K562 (cell line): Measurements from ENCODE around the gene PARD3B. TPM values are rescaled to one million over a fixed set of nuclear protein-coding genes. Genes with fewer than 3 reads are reported as not detected.

ENCODE experiments used
- ATAC-seq: fragments of 200-7000 bp; cut with Tn5 transposase; 3 replicates; pipeline ENCODE4 v1.9.1; 2020; ENCODE audit warnings: moderate library complexity
- BruUV-seq: library from RNA; stranded (reverse); fragments of 400-500 nt; replicated peaks from 2 replicates; lab custom pipeline; 2021; lab: Mats Ljungman, UMichigan
- CTCF ChIA-PET: fragments of 300-600 bp; formaldehyde crosslinking; extraction: SDS; loops from one replicate; lab custom pipeline; 2021; ENCODE audit warnings: low intra/inter-chr PET ratio; lab: Yijun Ruan, JAX
- POLR2A ChIA-PET: fragments of 300-600, 350-650 bp; sonication (Branson Sonifier 250); formaldehyde crosslinking; extraction: SDS; loops from one replicate; lab custom pipeline; 2021; ENCODE audit warnings: antibody characterized with exemption, inconsistent platforms; lab: Yijun Ruan, JAX
- DNase-seq, 4 experiments: peaks; one replicate each; pipeline versions ENCODE4 v3.0.0 to v3.0.0-alpha.2; 2011 to 2018; ENCODE audit warnings: low spot score in 3 of 4, mixed read lengths in 3 of 4; ENCODE audit errors: extremely low read depth in 1 of 4
- FAIRE-seq: peaks from 2 replicates; lab custom pipeline; 2011; peaks lifted over from hg19 to GRCh38; lab: Jason Lieb, UNC
- H2AFZ ChIP-seq: 2 replicates; pipeline ENCODE4 v1.6.0; 2011; ENCODE audit warnings: low read depth, low read length, control low read depth, inconsistent platforms
- H3K27ac ChIP-seq: fragments of 200-600 bp; 3 replicates; pipeline ENCODE4 v1.8.0; 2011; ENCODE audit warnings: low read depth, mild to moderate bottlenecking, control low read depth, inconsistent platforms, low read length, moderate library complexity, mixed read lengths; ENCODE audit errors: extremely low read depth
- H3K27me3 ChIP-seq, 2 experiments: fragments of 300-600 bp in 1 of 2; 2 replicates in 1 of 2; 3 replicates in 1 of 2; pipeline versions ENCODE4 v1.6.0 to v1.8.0; 2011; ENCODE audit warnings: inconsistent platforms in 2 of 2, low read length in 2 of 2, mild to moderate bottlenecking in 1 of 2, mixed read lengths in 1 of 2, moderate library complexity in 1 of 2; ENCODE audit not compliant: control insufficient read depth in 2 of 2, insufficient read depth in 2 of 2
- H3K36me3 ChIP-seq: fragments of 300-600 bp; 3 replicates; pipeline ENCODE4 v1.8.0; 2011; ENCODE audit warnings: mild to moderate bottlenecking, low read length, inconsistent platforms; ENCODE audit not compliant: control insufficient read depth, insufficient read depth
- H3K4me1 ChIP-seq, 2 experiments: fragments of 200-600 bp in 1 of 2; replicated peaks in 1 of 2; 2 replicates in 1 of 2; 3 replicates in 1 of 2; pipeline versions ENCODE4 v1.5.1 to v1.8.0; 2011; ENCODE audit warnings: inconsistent platforms in 2 of 2, low read length in 2 of 2, mild to moderate bottlenecking in 1 of 2, mixed read lengths in 1 of 2, moderate library complexity in 1 of 2; ENCODE audit not compliant: control insufficient read depth in 2 of 2, insufficient read depth in 2 of 2
- H3K4me2 ChIP-seq: 2 replicates; pipeline ENCODE4 v1.6.1; 2011; ENCODE audit warnings: low read length, control low read depth, inconsistent platforms, mixed read lengths; ENCODE audit not compliant: insufficient read depth
- H3K4me3 ChIP-seq: fragments of 200-600 bp; sonication (generic), shearing (Covaris generic); 2 replicates; pipeline ENCODE4 v1.5.1; 2016; ENCODE audit warnings: control low read depth, inconsistent platforms
- H3K79me2 ChIP-seq: fragments of 200-600 bp; 3 replicates; pipeline ENCODE4 v1.8.0; 2011; ENCODE audit warnings: low read length, inconsistent platforms; ENCODE audit not compliant: control insufficient read depth, insufficient read depth
- H3K9ac ChIP-seq, 2 experiments: 2 replicates each; pipeline versions ENCODE4 v1.6.0 to v1.6.1; 2011; ENCODE audit warnings: low read depth in 2 of 2, low read length in 2 of 2, control low read depth in 1 of 2, inconsistent platforms in 1 of 2, mild to moderate bottlenecking in 1 of 2, mixed read lengths in 1 of 2; ENCODE audit not compliant: insufficient read depth in 1 of 2
- H3K9me1 ChIP-seq: one replicate; pipeline ENCODE4 v1.6.0; 2011; ENCODE audit warnings: inconsistent platforms, mild to moderate bottlenecking, low read length, moderate library complexity; ENCODE audit not compliant: control insufficient read depth, insufficient read depth
- H3K9me3 ChIP-seq: replicated peaks from 2 replicates; pipeline ENCODE4 v1.5.1; 2011; ENCODE audit warnings: low read depth, low read length, inconsistent platforms; ENCODE audit not compliant: control insufficient read depth, insufficient read depth
- H4K20me1 ChIP-seq: replicated peaks from 2 replicates; pipeline ENCODE4 v1.6.1; 2011; ENCODE audit warnings: low read length, inconsistent platforms, mixed read lengths; ENCODE audit not compliant: control insufficient read depth, insufficient read depth
- CBFB ChIP-seq: sonication (generic); formaldehyde crosslinking; IDR thresholded peaks from 2 replicates; pipeline ENCODE4 v1.4.0; 2020; ENCODE audit warnings: mild to moderate bottlenecking, missing genetic modification reagents
- PPARD ChIP-seq: fragments of 250-450 bp; sonication (Bioruptor Pico); IDR thresholded peaks from 2 replicates; pipeline ENCODE4 v1.8.0; 2022; ENCODE audit warnings: inconsistent platforms, mild to moderate bottlenecking, moderate library complexity
- ZBTB11 ChIP-seq, 3 experiments: fragments of 200-800 bp in 1 of 3; fragments of 250-450 bp in 1 of 3; fragments of 450-650 bp in 1 of 3; sonication (Bioruptor Pico) in 1 of 3; sonication (Bioruptor generic) in 1 of 3; formaldehyde crosslinking in 1 of 3; IDR thresholded peaks; 2 replicates each; pipeline versions ENCODE4 v1.6.1 to v1.8.0; 2016 to 2022; ENCODE audit warnings: mild to moderate bottlenecking in 2 of 3, missing genetic modification characterization in 2 of 3, missing compliant biosample characterization in 1 of 3, moderate library complexity in 1 of 3
- ZFP36 ChIP-seq: fragments of 150-350 bp; IDR thresholded peaks from 2 replicates; pipeline ENCODE4 v1.6.1; 2018; ENCODE audit warnings: low read length, low read depth; ENCODE audit not compliant: partially characterized antibody
- ZNF24 ChIP-seq: fragments of 450-650 bp; IDR thresholded peaks from 2 replicates; pipeline ENCODE4 v1.6.1; 2016
- WGBS: fragments of 100-300 bp; shearing (Covaris generic); methylation state at CpG from one replicate; pipeline ENCODE4 v1.1.6; 2016; ENCODE audit warnings: low coverage, mixed read lengths; ENCODE audit not compliant: insufficient coverage; ENCODE audit errors: missing lambda C conversion rate; 5-methylcytosine and 5-hydroxymethylcytosine counted together
- in situ Hi-C: fragments of 300-500 bp; cut with MboI; formaldehyde crosslinking; loops from 4 replicates; pipeline ENCODE4 v1.15.0; 2018; ENCODE audit warnings: inconsistent platforms, mixed read lengths
- intact Hi-C: fragments of 100-400 bp; cut with micrococcal nuclease; formaldehyde crosslinking; loops from 2 replicates; pipeline ENCODE4 v1.14.2; 2022
- polyA plus RNA-seq, 8 experiments: library from polyadenylated mRNA; depleted of rRNA in 4 of 8; stranded (reverse) in 5 of 8; unstranded in 3 of 8; fragments of >200 nt; fragmentation: Nextera tagmentation in 2 of 8; fragmentation: Illumina TruSeq in 1 of 8; extraction: Ambion mirVana in 2 of 8; extraction: Trizol in 1 of 8; gene quantifications; 2 replicates each; pipeline versions ENCODE4 v1.2.1 to v1.2.3, GENCODE V29; 2011 to 2014; ENCODE audit warnings: inconsistent platforms in 1 of 8, missing spikeins in 1 of 8
- total RNA-seq, 7 experiments: library from RNA; depleted of rRNA in 6 of 7; stranded (reverse); fragments of >200 nt in 6 of 7; fragmentation: Illumina TruSeq in 2 of 7; extraction: Trizol in 2 of 7; gene quantifications; 2 replicates each; pipeline versions ENCODE4 v1.2.1 to v1.2.3, GENCODE V29; 2011 to 2021; ENCODE audit warnings: low replicate concordance in 1 of 7

Gene PARD3B
- total and polyA plus RNA-seq, 9 of the 15 experiments (the other 6 are each of a cell fraction or from before 2014, with no cell fraction given), result 0.15 to 3.0 (median 1.1) TPM

GRCh38 chr2:205427112-205427511, 881.8 kb downstream of the PARD3B start:
- Histone ChIP-seq H3K4me3 (no peak overlapping the region), H3K4me2 (no peak overlapping the region), H2AFZ (no peak overlapping the region), H3K9me1 (no peaks in the 10 kb centered on the region), H4K20me1 (no peaks in the 10 kb centered on the region), H3K36me3 (no peaks in the 10 kb centered on the region), H3K9ac (no peak overlapping the region), H3K79me2 (no peaks in the 10 kb centered on the region), H3K27me3 (no peaks in the 10 kb centered on the region), H3K27ac (no peak overlapping the region), H3K9me3 (no peaks in the 10 kb centered on the region), H3K4me1 (no peaks in the 10 kb centered on the region)
- no peak for TF ChIP-seq ZNF24
- no peak for TF ChIP-seq ZBTB11 (CRISPR knock-in tag; IDR thresholded peaks at IDR 0.05)
- no peak for TF ChIP-seq CBFB
- no peak for TF ChIP-seq ZFP36
- TF ChIP-seq PPARD (CRISPR knock-in tag), result no peak
- DNase-seq (no peak), FAIRE-seq (no peak), ATAC-seq (no peak)
- in situ Hi-C loops (no loop called here), intact Hi-C loops (no loop called here)
- 0% methylated on average over 3 of the region's 3 CpGs for WGBS
- CTCF ChIA-PET, result no interaction called here
- BruUV-seq, result no TSS peak
- POLR2A ChIA-PET, result no interaction called here
